ENCODE data around the gene SMYD3.

The SMYD3 gene

GRCh38 chr1:246280551-246280950 lies 226.5 kb downstream of the SMYD3 start:
- H3K36me3 Mint-ChIP-seq: peaks cover 15% of the 10 kb centered on the region
- H3K4me3 Mint-ChIP-seq: no peak overlapping the region
- ATAC-seq (ENCODE audit: low read depth) (no peak), DNase-seq (ENCODE audit: low spot score in 2 of 2) (no peak)
- no peaks in the 10 kb centered on the region for H3K9me3 Mint-ChIP-seq
- H3K4me1 Mint-ChIP-seq: no peaks in the 10 kb centered on the region
- no peaks in the 10 kb centered on the region for H3K27me3 Mint-ChIP-seq
- no peak overlapping the region for H3K27ac Mint-ChIP-seq

GRCh38 chr1:246279402-246279801 lies 227.7 kb downstream of the SMYD3 start:
- Mint-ChIP-seq H3K27ac (no peak overlapping the region), H3K4me1 (no peaks in the 10 kb centered on the region), H3K36me3 (peaks cover 15% of the 10 kb centered on the region), H3K4me3 (no peak overlapping the region), H3K9me3 (no peaks in the 10 kb centered on the region), H3K27me3 (no peaks in the 10 kb centered on the region)
- DNase-seq (ENCODE audit: low spot score in 2 of 2) (no peak), ATAC-seq (ENCODE audit: low read depth) (no peak)

DNA sequence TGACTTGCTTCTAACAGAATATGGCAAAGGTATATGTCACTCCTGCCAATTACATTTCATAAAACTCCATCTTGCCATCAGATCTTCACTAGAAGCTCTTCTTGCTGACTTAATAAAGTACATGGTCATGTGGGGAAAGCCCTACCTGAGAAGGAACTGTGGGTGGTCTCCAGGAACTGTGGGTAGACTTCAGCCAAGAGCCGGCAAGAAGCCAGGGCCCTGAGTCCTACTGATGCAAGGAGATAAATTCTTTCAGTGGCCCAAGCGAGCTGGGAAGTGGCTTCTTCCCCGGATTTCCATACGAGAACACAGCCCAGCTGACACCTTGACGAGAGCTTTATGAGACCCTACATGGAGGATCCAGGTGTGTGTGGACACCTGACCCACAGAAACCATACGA lies 228.7 kb downstream of the SMYD3 start:
- Mint-ChIP-seq H3K4me3 (no peak overlapping the region), H3K4me1 (no peaks in the 10 kb centered on the region), H3K27me3 (no peaks in the 10 kb centered on the region), H3K27ac (no peak overlapping the region), H3K9me3 (no peaks in the 10 kb centered on the region), H3K36me3 (peaks cover 20% of the 10 kb centered on the region)
- DNase-seq (ENCODE audit: low spot score in 2 of 2) (no peak), ATAC-seq (ENCODE audit: low read depth) (no peak)

- Mint-ChIP-seq H3K9me3 (no peaks in the 10 kb centered on the region), H3K4me3 (no peak overlapping the region), H3K36me3 (peaks cover 14% of the 10 kb centered on the region), H3K27ac (no peak overlapping the region), H3K27me3 (no peaks in the 10 kb centered on the region), H3K4me1 (no peaks in the 10 kb centered on the region)
- ATAC-seq (ENCODE audit: low read depth): no peak
- no peak for DNase-seq (ENCODE audit: low spot score in 2 of 2)
Measured at GRCh38 chr1:246275036-246275435, 232.0 kb downstream of the SMYD3 start.

DNA sequence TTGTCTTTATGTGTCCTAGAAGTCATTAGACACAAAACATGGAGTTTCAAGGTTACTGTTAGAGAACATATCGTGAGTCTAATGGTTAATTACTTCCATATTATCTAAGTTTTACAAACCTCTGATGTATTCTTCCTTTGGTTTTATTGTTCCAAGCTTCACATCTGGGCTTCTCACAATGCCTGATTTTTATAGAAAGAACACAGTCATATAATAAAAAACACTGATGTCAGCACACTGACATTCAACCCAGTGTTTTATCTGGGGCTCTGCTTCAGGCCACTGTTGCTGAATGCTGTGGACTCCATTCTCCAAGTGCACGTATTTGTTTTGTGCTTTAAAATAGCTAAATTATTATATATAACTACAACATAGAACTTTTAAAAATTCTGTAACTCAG lies 232.9 kb downstream of the SMYD3 start:
- H3K27me3 Mint-ChIP-seq: no peaks in the 10 kb centered on the region
- no peak overlapping the region for H3K27ac Mint-ChIP-seq
- ATAC-seq (ENCODE audit: low read depth) (no peak), DNase-seq (ENCODE audit: low spot score in 2 of 2) (no peak)
- H3K9me3 Mint-ChIP-seq: no peaks in the 10 kb centered on the region
- H3K4me3 Mint-ChIP-seq: no peak overlapping the region
- H3K4me1 Mint-ChIP-seq: no peaks in the 10 kb centered on the region
- peaks cover 14% of the 10 kb centered on the region for H3K36me3 Mint-ChIP-seq

- Mint-ChIP-seq H3K27me3 (no peaks in the 10 kb centered on the region), H3K36me3 (peaks cover 11% of the 10 kb centered on the region), H3K4me3 (no peak overlapping the region), H3K9me3 (no peaks in the 10 kb centered on the region), H3K4me1 (no peaks in the 10 kb centered on the region), H3K27ac (no peak overlapping the region)
- ATAC-seq (ENCODE audit: low read depth): no peak
- DNase-seq (ENCODE audit: low spot score in 2 of 2): no peak
Measured at GRCh38 chr1:246271516-246271915, 235.6 kb downstream of the SMYD3 start.

DNA sequence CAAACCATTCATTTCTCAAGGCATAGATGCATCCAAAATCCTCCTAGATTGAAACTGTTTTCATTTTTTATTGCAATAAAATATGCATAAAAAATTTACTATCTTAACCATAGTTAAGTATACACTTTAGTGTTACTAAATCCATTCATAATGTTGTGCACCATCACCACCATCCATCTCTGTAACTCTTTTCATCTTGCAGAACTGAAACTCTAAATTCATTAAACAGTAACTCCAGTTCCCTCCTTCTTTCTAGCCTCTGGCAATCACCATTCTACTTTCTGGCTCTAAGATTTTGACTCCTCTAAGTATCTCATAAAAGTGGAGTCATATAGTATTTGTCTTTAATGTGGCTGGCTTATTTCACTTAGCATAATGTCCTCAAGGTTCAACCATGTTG lies 236.8 kb downstream of the SMYD3 start:
- no peak for ATAC-seq (ENCODE audit: low read depth)
- H3K36me3 Mint-ChIP-seq: peaks cover 13% of the 10 kb centered on the region

GRCh38 chr1:246269466-246269865 lies 237.6 kb downstream of the SMYD3 start:
- DNase-seq (ENCODE audit: low spot score in 2 of 2) (no peak), ATAC-seq (ENCODE audit: low read depth) (no peak)
- Mint-ChIP-seq H3K9me3 (no peaks in the 10 kb centered on the region), H3K4me3 (no peak overlapping the region), H3K4me1 (no peaks in the 10 kb centered on the region), H3K27me3 (no peaks in the 10 kb centered on the region), H3K27ac (no peak overlapping the region), H3K36me3 (peaks cover 13% of the 10 kb centered on the region)

More for the DNA sequence above, 236.8 kb downstream of the SMYD3 start:
- DNase-seq (ENCODE audit: low spot score in 2 of 2): no peak
- no peak overlapping the region for H3K27ac Mint-ChIP-seq
- H3K4me3 Mint-ChIP-seq: no peak overlapping the region
- no peaks in the 10 kb centered on the region for H3K4me1 Mint-ChIP-seq
- H3K27me3 Mint-ChIP-seq: no peaks in the 10 kb centered on the region
- H3K9me3 Mint-ChIP-seq: no peaks in the 10 kb centered on the region

DNA sequence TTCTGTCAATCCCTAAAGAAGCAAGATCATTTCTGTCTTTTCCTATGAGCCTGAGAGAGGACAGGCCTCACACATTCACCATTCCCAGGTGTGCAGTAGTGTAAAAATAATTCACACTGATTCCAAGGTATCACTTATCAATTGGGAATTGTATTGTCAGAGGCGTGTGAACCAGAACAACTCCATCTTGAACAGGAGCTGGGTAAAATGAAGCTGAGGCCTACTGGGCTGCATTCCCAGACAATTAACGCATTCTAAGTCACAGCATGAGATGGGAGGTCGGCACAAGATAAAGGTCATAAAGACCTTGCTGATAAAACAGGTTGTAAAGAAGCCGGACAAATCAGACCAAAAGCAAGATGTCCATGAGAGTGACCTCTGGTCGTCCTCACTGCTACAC lies 239.2 kb downstream of the SMYD3 start:
- Mint-ChIP-seq H3K27me3 (no peaks in the 10 kb centered on the region), H3K36me3 (peaks cover 8% of the 10 kb centered on the region), H3K4me1 (no peaks in the 10 kb centered on the region), H3K9me3 (no peaks in the 10 kb centered on the region), H3K27ac (no peak overlapping the region), H3K4me3 (no peak overlapping the region)
- ATAC-seq (ENCODE audit: low read depth): no peak
- no peak for DNase-seq (ENCODE audit: low spot score in 2 of 2)

DNA sequence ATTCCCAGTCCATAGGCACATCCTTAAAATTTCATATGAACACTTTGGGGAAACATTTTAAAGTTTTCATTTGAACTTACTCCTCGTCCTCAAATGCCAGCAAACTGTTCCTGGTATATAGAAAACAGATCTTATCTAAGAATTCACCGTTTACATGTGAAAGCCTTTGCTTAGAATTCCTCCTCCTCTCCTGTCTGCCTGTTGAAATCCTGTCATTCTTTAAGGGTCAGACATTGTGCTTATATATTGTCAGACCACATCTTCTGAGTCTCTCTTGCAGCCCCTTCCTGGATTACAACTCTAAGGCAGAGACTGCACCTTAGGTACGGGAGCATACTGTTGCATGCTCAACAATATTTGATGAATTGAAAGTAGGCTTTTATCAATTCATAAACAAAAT lies 239.7 kb downstream of the SMYD3 start:
- no peaks in the 10 kb centered on the region for H3K4me1 Mint-ChIP-seq
- H3K4me3 Mint-ChIP-seq: no peak overlapping the region

GRCh38 chr1:246265481-246265880 lies 241.6 kb downstream of the SMYD3 start:
- ATAC-seq (ENCODE audit: low read depth): no peak
- Mint-ChIP-seq H3K36me3 (peaks cover 6% of the 10 kb centered on the region), H3K27ac (no peak overlapping the region), H3K27me3 (no peaks in the 10 kb centered on the region), H3K9me3 (peaks cover 3% of the 10 kb centered on the region), H3K4me1 (no peaks in the 10 kb centered on the region), H3K4me3 (no peak overlapping the region)
- no peak for DNase-seq (ENCODE audit: low spot score in 2 of 2)

More for the DNA sequence above, 239.7 kb downstream of the SMYD3 start:
- Mint-ChIP-seq H3K9me3 (no peaks in the 10 kb centered on the region), H3K36me3 (peaks cover 6% of the 10 kb centered on the region), H3K27me3 (no peaks in the 10 kb centered on the region), H3K27ac (no peak overlapping the region)
- ATAC-seq (ENCODE audit: low read depth) (no peak), DNase-seq (ENCODE audit: low spot score in 2 of 2) (no peak)

DNA sequence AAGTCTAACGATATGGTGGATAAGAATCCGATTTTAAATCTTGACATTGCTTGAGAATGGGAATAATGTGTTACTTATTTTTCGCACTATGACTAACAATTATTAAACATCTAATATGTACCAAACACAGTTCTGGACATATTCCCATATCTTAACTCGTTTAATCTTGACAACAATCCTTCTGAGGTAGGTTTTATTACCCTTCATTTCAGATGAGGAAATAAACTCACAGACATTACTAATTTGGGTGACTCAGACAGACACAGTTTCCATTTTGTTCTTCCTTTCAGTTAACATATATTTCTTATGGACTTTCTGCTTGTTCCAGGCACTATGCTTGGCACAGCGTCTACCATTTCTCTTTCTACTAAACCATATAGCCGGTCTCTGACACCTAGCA lies 244.8 kb downstream of the SMYD3 start:
- Mint-ChIP-seq H3K27me3 (no peaks in the 10 kb centered on the region), H3K27ac (no peak overlapping the region), H3K4me3 (no peak overlapping the region), H3K36me3 (peaks cover 12% of the 10 kb centered on the region), H3K9me3 (peaks cover 11% of the 10 kb centered on the region), H3K4me1 (no peaks in the 10 kb centered on the region)
- DNase-seq (ENCODE audit: low spot score in 2 of 2) (no peak), ATAC-seq (ENCODE audit: low read depth) (no peak)

- no peaks in the 10 kb centered on the region for H3K4me1 Mint-ChIP-seq
- DNase-seq (ENCODE audit: low spot score in 2 of 2): no peak
Measured at GRCh38 chr1:246261639-246262038, 245.4 kb downstream of the SMYD3 start.

DNA sequence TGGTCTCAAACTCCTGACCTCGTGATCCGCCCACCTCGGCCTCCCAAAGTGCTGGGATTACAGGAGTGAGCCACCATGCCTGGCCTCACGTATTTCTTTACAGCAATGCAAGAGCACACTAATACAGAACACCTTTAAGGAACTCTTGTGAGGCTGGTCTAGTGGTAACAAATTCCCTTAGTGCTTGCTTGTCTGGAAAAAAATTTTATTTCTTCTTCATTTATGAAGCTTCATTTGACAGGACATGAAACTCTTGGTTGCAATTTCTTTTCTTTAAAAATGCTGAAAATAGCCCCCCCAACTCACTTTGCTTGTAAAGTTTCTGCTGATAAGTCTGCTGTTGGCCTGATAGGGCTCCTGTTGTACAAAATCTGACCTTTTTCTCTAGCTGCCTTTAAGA lies 248.8 kb downstream of the SMYD3 start:
- no peak overlapping the region for H3K4me3 Mint-ChIP-seq
- no peak for DNase-seq (ENCODE audit: low spot score in 2 of 2)
- no peak overlapping the region for H3K27ac Mint-ChIP-seq
- no peaks in the 10 kb centered on the region for H3K4me1 Mint-ChIP-seq
- peaks cover 18% of the 10 kb centered on the region for H3K9me3 Mint-ChIP-seq
- H3K27me3 Mint-ChIP-seq: no peaks in the 10 kb centered on the region
- ATAC-seq (ENCODE audit: low read depth): no peak
- peaks cover 15% of the 10 kb centered on the region for H3K36me3 Mint-ChIP-seq

More at GRCh38 chr1:246261639-246262038, 245.4 kb downstream of the SMYD3 start:
- H3K27me3 Mint-ChIP-seq: no peaks in the 10 kb centered on the region
- H3K9me3 Mint-ChIP-seq: peaks cover 11% of the 10 kb centered on the region
- no peak overlapping the region for H3K27ac Mint-ChIP-seq
- H3K36me3 Mint-ChIP-seq: peaks cover 15% of the 10 kb centered on the region
- ATAC-seq (ENCODE audit: low read depth): no peak
- H3K4me3 Mint-ChIP-seq: no peak overlapping the region

DNA sequence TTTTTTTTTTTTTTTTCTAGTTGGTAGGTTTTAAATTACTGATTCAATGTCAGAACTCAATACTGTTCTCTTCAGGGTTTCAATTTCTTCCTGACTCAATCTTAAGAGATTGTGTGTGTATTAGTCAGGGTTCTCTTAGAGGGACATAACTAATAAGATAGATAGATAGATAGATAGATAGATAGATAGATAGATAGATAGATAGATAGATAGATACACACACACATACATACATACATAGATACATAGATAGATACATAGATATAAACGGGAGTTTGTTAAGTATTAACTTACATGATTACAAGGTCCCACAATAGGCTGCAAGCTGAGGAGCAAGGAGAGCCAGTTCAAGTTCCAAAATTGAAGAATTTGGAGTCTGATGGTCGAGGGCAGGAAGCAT lies 251.3 kb downstream of the SMYD3 start:
- no peaks in the 10 kb centered on the region for H3K27me3 Mint-ChIP-seq
- H3K4me3 Mint-ChIP-seq: no peak overlapping the region
- ATAC-seq (ENCODE audit: low read depth) (no peak), DNase-seq (ENCODE audit: low spot score in 2 of 2) (no peak)
- H3K36me3 Mint-ChIP-seq: peaks cover 15% of the 10 kb centered on the region
- no peaks in the 10 kb centered on the region for H3K4me1 Mint-ChIP-seq
- peaks cover 15% of the 10 kb centered on the region for H3K9me3 Mint-ChIP-seq
- H3K27ac Mint-ChIP-seq: no peak overlapping the region
